Fibroblast of the conjunctiva (primary cell): ENCODE measurements around the gene NCAN.

Experiments used
- DNase-seq: peaks from one replicate; pipeline ENCODE4 v3.0.0-alpha.2; 2010; ENCODE audit warnings: low read depth

The NCAN gene

GRCh38 chr19:19260417-19261214 lies 48.9 kb downstream of the NCAN start:
- DNase-seq: no peak

GRCh38 chr19:19261350-19262189 lies 49.8 kb downstream of the NCAN start:
- no peak for DNase-seq

- no peak for DNase-seq
These were observed 50.7 kb downstream of the NCAN start for GRCh38 chr19:19262190-19263057.

- no peak for DNase-seq
These were observed 52.2 kb downstream of the NCAN start for GRCh38 chr19:19263886-19264487.

- DNase-seq: no peak
These were observed 55.5 kb downstream of the NCAN start for GRCh38 chr19:19267305-19267704.

- DNase-seq: no peak
These were observed 57.0 kb downstream of the NCAN start for GRCh38 chr19:19268453-19269385.

GRCh38 chr19:19269952-19270694 lies 58.4 kb downstream of the NCAN start:
- no peak for DNase-seq

- DNase-seq: no peak
These were observed 59.2 kb downstream of the NCAN start for GRCh38 chr19:19270749-19271571.

GRCh38 chr19:19271828-19272599 lies 60.3 kb downstream of the NCAN start:
- no peak for DNase-seq

GRCh38 chr19:19274146-19274545 lies 62.4 kb downstream of the NCAN start:
- DNase-seq: no peak

- DNase-seq: no peak
These were observed 63.2 kb downstream of the NCAN start for GRCh38 chr19:19274716-19275565.

- no peak for DNase-seq
These were observed 64.6 kb downstream of the NCAN start for GRCh38 chr19:19276386-19276785.

GRCh38 chr19:19276851-19277250 lies 65.1 kb downstream of the NCAN start:
- DNase-seq: no peak

- no peak for DNase-seq
These were observed 66.6 kb downstream of the NCAN start for GRCh38 chr19:19278315-19278714.

- no peak for DNase-seq
These were observed 67.4 kb downstream of the NCAN start for GRCh38 chr19:19279062-19279612.

- DNase-seq: no peak
These were observed 68.1 kb downstream of the NCAN start for GRCh38 chr19:19279853-19280252.

- peak; percentile 17 for DNase-seq
These were observed 68.8 kb downstream of the NCAN start for GRCh38 chr19:19280561-19280960.
